Caco-2 (cell line): ENCODE results near the gene VASH1. TPM values are rescaled to one million over a fixed set of nuclear protein-coding genes. Genes with fewer than 3 reads are reported as not detected.
A peak's percentile ranks its signal among the peaks of the same experiment; 100 is the strongest.

Experiments
- BruUV-seq: library from RNA; stranded (reverse); fragments of 400-500 nt; replicated peaks from 2 replicates; lab custom pipeline; 2021; lab: Mats Ljungman, UMichigan
- CTCF ChIA-PET: fragments of 300-600 bp; sonication (Branson Sonifier 250); formaldehyde crosslinking; loops from one replicate; lab custom pipeline; 2022; ENCODE audit warnings: antibody characterized with exemption; lab: Charles Lee
- POLR2A ChIA-PET: fragments of 300-600 bp; sonication (Branson Sonifier 250); formaldehyde crosslinking; loops from one replicate; lab custom pipeline; 2022; ENCODE audit warnings: antibody characterized with exemption; lab: Charles Lee
- DNase-seq, 2 experiments: peaks; one replicate each; pipeline versions ENCODE4 v3.0.0 to v3.0.0-alpha.2; 2020 to 2022
- H3K27me3 ChIP-seq: replicated peaks from 2 replicates; pipeline ENCODE4 v1.6.0; 2011; ENCODE audit warnings: low read length; ENCODE audit not compliant: control insufficient read depth, insufficient read depth
- H3K36me3 ChIP-seq: 2 replicates; pipeline ENCODE4 v1.5.1; 2011; ENCODE audit warnings: low read length; ENCODE audit not compliant: control insufficient read depth, insufficient read depth
- H3K4me1 ChIP-seq: fragments of 250-450 bp; sonication (Bioruptor Pico); 2 replicates; pipeline ENCODE4 v1.5.1; 2020; ENCODE audit warnings: mild to moderate bottlenecking
- H3K4me3 ChIP-seq: 2 replicates; pipeline ENCODE4 v1.5.1; 2011; ENCODE audit warnings: low read depth, mild to moderate bottlenecking, control low read depth, low read length
- H3K9me3 ChIP-seq: fragments of 250-450 bp; sonication (Bioruptor Pico); 2 replicates; pipeline ENCODE4 v1.5.1; 2020; ENCODE audit warnings: mild to moderate bottlenecking, moderate library complexity
- H3K27ac Mint-ChIP-seq: one replicate; pipeline ENCODE4 v1.8.0; 2022; ENCODE audit warnings: mixed read lengths; ENCODE audit not compliant: unreplicated experiment
- H3K27me3 Mint-ChIP-seq: one replicate; pipeline ENCODE4 v1.8.0; 2022; ENCODE audit warnings: mixed read lengths; ENCODE audit not compliant: insufficient read depth, unreplicated experiment
- H3K36me3 Mint-ChIP-seq: one replicate; pipeline ENCODE4 v1.8.0; 2022; ENCODE audit warnings: mild to moderate bottlenecking, mixed read lengths; ENCODE audit not compliant: insufficient read depth, unreplicated experiment
- H3K4me1 Mint-ChIP-seq: one replicate; pipeline ENCODE4 v1.8.0; 2022; ENCODE audit warnings: low read depth, mixed read lengths; ENCODE audit not compliant: unreplicated experiment
- H3K4me3 Mint-ChIP-seq: one replicate; pipeline ENCODE4 v1.8.0; 2022; ENCODE audit warnings: mild to moderate bottlenecking, moderate library complexity, mixed read lengths; ENCODE audit not compliant: unreplicated experiment
- H3K9me3 Mint-ChIP-seq: one replicate; pipeline ENCODE4 v1.8.0; 2022; ENCODE audit warnings: mixed read lengths; ENCODE audit not compliant: unreplicated experiment
- CTCF ChIP-seq, 2 experiments: fragments of 200-600 bp in 1 of 2; IDR thresholded peaks; 1 replicate in 1 of 2; 2 replicates in 1 of 2; pipeline versions ENCODE4 v1.5.1 to v1.8.0; 2011 to 2022; ENCODE audit warnings: antibody characterized with exemption in 1 of 2, control low read depth in 1 of 2, inconsistent platforms in 1 of 2, low read depth in 1 of 2, low read length in 1 of 2, mild to moderate bottlenecking in 1 of 2, moderate library complexity in 1 of 2; ENCODE audit not compliant: insufficient read depth in 1 of 2, severe bottlenecking in 1 of 2, unreplicated experiment in 1 of 2
- intact Hi-C: fragments of 100-400 bp; cut with micrococcal nuclease; formaldehyde crosslinking; loops from one replicate; pipeline ENCODE4 v1.10.0; 2022; ENCODE audit not compliant: unreplicated experiment
- total RNA-seq: library from RNA; stranded (reverse); gene quantifications from 2 replicates; pipeline ENCODE4 v1.2.3, GENCODE V29; 2022

The VASH1 gene
- total RNA-seq, 1 experiment from 2014 or later = 0.18 TPM

- Histone ChIP-seq H3K4me1 (peaks cover 5% of the 10 kb centered on the region), H3K36me3 (peaks cover 6% of the 10 kb centered on the region), H3K4me3 (peak within 1 kb of the TSS; percentile 81), H3K9me3 (no peaks in the 10 kb centered on the region), H3K27me3 (peaks cover 2% of the 10 kb centered on the region; the same call in 1 of the 2 replicates)
- peak; percentile 96 to 97 for DNase-seq
- Mint-ChIP-seq H3K27ac (peak within 1 kb of the TSS; percentile 91), H3K4me1 (peaks cover 8% of the 10 kb centered on the region), H3K4me3 (peak within 1 kb of the TSS; percentile 94), H3K27me3 (no peaks in the 10 kb centered on the region), H3K9me3 (no peaks in the 10 kb centered on the region), H3K36me3 (peaks cover 14% of the 10 kb centered on the region)
- CTCF ChIA-PET = interaction anchor here (2.1 kb wide), 1 partner anchor 28 kb away, joined by 9 read pairs; no protein-coding TSS in a partner anchor
- no TSS peak for BruUV-seq
- TF ChIP-seq CTCF (IDR thresholded peaks at IDR 0.05; ENCODE audit: insufficient read depth in 1 of 2, low read depth in 1 of 2, low read length in 1 of 2, severe bottlenecking in 1 of 2, unreplicated experiment in 1 of 2) = no peak
- POLR2A ChIA-PET = interaction anchor here (0.6 to 1.4 kb wide), 3 partner anchors 28 to 216 kb away, joined by 4 to 5 read pairs (median 4); no protein-coding TSS in a partner anchor
- intact Hi-C loops = no loop called here
Observed at GRCh38 chr14:76812422-76813383, 51.4 kb downstream of the VASH1 start, which contains the start of gene ANGEL1. Gene ANGEL1 (minus strand): TSS chr14:76812882. CDS start chr14:76812827, 55 bp downstream.

- H3K27me3 Mint-ChIP-seq = no peaks in the 10 kb centered on the region
- ChIA-PET CTCF (interaction anchor here (0.6 kb wide), 1 partner anchor 154 kb away, joined by 3 read pairs; no protein-coding TSS in a partner anchor), POLR2A (no interaction called here)
- no peak overlapping the region for H3K4me3 ChIP-seq
- H3K27ac Mint-ChIP-seq = no peak overlapping the region
- no TSS peak for BruUV-seq
- H3K36me3 ChIP-seq = no peaks in the 10 kb centered on the region
- no peak overlapping the region for H3K4me3 Mint-ChIP-seq
- no peaks in the 10 kb centered on the region for H3K9me3 Mint-ChIP-seq
- H3K36me3 Mint-ChIP-seq = peaks cover 14% of the 10 kb centered on the region
- H3K4me1 ChIP-seq = peaks cover 5% of the 10 kb centered on the region
- no peak for DNase-seq
- no peak for TF ChIP-seq CTCF (IDR thresholded peaks at IDR 0.05; ENCODE audit: insufficient read depth in 1 of 2, low read depth in 1 of 2, low read length in 1 of 2, severe bottlenecking in 1 of 2, unreplicated experiment in 1 of 2)
- H3K27me3 ChIP-seq = peaks cover 2% of the 10 kb centered on the region; the same call in 1 of the 2 replicates
- intact Hi-C loops = no loop called here
- H3K4me1 Mint-ChIP-seq = peaks cover 8% of the 10 kb centered on the region
- no peaks in the 10 kb centered on the region for H3K9me3 ChIP-seq
Observed at GRCh38 chr14:76814726-76815645, 53.7 kb downstream of the VASH1 start.
